ENCODE data around the gene SNRPD1.
"Not testable (repeated sequence)": the region's sequence is repeated elsewhere in the genome, so short reads cannot be mapped to it uniquely, and the experiment has no call there.

SNRPD1 gene

DNA sequence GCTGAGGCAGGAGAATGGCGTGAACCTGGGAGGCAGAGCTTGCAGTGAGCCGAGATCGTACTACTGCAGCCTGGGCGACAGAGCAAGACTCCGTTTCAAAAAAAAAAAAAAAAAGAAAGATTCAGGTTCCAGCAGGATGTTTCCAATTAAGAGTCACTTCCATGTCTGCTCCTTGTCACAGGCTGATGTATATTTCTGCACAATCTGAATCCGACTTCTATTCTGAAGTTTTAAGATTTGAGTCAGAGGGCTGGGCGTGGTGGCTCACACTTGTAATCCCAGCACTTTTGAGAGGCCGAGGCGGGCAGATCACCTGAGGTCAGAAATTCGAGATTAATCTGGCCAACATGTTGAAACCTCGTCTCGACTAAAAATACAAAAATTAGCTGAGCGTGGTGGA lies 24.7 kb downstream of the SNRPD1 start:
- DNase-seq (ENCODE audit: low read depth in 2 of 3, low spot score in 2 of 3), result no peak

DNA sequence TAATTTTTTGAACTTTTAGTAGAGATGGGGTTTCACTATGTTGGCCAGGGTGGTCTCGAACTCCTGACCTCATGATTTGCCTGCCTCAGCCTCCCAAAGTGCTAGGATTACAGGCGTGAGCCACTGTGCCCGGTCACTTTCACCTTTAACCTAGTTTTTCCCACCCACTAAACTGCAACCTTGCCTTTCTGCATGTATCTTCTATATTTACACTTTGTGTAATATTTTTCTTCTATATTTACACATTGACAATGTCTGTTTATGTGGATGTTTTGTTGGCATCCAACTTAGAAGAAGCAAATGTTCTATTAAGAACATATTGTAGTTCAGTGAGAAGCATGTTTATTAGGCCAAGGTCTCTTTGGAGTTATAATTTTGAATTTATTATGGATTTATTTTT lies 26.7 kb downstream of the SNRPD1 start:
- no peak for DNase-seq (ENCODE audit: low read depth in 2 of 3, low spot score in 2 of 3)

DNA sequence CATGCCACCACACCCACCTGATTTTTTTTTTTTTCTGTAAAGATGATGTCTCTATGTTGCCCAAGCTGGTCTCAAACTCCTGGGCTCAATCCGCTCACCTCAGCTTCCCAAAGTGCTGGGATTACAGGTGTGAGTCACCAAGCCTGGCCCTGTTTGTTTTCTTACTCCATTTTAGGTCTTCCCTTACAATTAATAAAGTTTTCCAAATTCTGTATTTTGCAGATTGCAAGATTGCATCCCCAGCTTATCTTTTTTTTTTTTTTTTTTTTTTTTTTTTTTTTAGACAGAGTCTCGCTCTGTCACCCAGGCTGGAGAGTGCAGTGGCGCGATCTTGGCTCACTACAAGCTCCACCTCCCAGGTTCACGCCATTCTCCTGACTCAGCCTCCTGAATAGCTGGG lies 28.3 kb downstream of the SNRPD1 start:
- DNase-seq (ENCODE audit: low read depth in 2 of 3, low spot score in 2 of 3), result not testable (repeated sequence)

DNA sequence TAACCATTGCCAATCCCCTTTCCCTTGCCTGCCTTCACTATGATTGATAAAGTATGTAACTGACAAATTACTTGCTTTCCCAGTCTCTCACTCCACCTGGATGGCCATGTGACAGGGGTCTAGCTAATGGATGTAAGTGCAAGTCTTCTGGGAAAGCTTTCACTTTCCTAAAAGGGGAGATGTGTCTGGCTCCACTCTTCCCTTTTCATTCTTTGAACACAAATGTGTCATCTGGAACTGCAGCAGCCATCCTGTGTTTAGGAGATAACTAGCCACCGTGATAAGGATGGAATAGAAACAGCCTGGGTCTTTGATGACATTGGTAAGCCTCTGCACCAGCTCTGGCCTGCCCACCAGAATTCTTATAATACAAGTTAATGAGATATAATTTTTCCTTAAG lies 38.2 kb downstream of the SNRPD1 start:
- no peak for DNase-seq (ENCODE audit: low read depth in 2 of 3, low spot score in 2 of 3)

DNA sequence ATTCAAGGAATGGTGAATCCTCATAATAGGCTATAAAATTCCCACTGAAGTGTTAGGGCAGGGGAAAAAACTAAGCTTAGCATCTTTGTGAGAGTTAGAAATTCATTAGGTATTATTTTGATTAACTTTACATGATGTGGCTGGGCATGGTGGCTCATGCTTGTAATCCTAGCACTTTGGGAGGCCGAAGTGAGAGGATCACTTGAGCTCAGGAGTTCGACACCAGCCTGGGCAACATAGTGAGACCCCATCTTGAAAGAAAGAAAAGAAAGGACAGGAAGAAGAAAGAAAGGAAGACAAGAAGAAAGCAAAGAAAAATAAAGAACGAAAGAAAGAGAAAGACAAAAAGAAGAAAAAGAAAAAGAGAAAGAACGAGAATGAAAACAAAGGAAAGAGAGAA lies 40.0 kb downstream of the SNRPD1 start:
- DNase-seq (ENCODE audit: low read depth in 2 of 3, low spot score in 2 of 3), result no peak

DNA sequence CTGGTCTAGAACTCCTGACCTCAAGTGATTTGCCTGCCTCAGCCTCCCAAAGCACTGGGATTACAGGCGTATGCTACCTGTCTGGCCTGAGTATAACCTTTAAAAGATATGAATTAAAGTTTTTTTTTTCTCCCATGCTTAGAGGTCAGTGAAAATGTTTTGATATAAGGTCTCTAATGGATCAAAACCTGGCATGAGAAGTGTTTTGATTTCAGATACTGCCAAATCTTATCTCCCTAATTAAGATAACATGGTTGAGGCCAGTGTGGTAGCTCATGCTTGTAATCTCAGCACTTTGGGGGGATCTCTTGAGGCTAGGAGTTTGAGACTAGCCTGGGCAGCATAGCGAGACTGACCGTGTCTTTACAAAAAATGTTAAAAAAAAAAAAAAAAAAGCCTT lies 41.2 kb downstream of the SNRPD1 start:
- DNase-seq (ENCODE audit: low read depth in 2 of 3, low spot score in 2 of 3), result no peak

DNA sequence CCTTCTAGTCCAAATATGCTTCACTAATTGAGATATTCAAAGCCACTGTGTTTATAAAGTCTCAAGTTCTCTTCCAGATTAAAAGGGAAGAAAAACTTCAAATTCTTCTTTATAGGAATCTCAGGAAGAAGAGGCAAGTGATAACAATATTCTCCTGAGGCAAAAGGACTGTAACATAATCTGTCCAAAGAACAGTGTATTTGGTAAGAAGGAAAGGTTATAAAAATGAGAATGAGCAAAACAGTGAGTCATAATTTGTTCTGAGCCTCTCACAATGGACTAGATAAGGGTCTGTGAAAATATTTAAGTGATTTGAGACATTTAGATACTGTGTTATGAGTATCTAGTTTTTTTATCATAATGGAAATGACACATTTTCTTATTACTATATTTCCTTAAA lies 44.3 kb downstream of the SNRPD1 start:
- no peak for DNase-seq (ENCODE audit: low read depth in 2 of 3, low spot score in 2 of 3)

DNA sequence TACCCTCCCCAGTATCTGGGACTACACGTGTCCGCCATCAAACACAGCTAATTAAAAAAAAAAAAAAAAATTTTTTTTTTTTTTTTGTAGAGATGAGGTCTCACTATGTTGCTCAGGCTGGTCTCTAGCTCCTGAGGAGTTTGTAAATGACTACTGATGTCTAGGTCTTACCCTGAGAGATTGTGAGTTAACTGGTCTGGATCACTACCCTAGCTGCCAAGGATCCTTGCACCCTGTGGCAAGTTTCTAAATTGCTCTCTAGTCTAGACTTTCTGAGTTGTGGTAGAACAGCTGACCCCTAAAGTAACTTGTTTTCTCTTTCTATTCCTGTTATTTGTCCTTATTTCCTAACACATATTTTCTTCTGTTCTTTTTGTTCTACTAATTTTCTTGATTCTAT lies 48.0 kb downstream of the SNRPD1 start:
- DNase-seq (ENCODE audit: low read depth in 2 of 3, low spot score in 2 of 3), result no peak

DNA sequence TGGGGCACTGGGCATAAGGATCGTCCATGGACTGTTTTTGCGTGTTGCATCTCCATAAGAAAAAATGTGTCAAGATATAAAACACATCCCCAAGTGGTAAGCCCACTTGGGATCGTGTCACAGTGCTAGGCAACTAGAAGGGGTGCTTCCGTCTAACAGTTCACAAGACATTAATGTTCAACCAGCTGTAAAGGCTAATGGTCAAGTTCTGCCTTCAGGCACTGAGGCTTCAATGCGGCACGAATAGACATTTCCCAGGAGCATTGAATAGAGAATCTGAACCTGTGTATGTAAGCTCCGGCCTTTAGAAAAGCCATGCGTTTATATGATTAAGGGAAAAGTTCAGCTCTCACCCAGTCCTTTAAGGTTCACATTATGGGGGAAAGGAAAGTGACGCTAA lies 50.5 kb downstream of the SNRPD1 start:
- DNase-seq (ENCODE audit: low read depth in 2 of 3, low spot score in 2 of 3), result no peak

DNA sequence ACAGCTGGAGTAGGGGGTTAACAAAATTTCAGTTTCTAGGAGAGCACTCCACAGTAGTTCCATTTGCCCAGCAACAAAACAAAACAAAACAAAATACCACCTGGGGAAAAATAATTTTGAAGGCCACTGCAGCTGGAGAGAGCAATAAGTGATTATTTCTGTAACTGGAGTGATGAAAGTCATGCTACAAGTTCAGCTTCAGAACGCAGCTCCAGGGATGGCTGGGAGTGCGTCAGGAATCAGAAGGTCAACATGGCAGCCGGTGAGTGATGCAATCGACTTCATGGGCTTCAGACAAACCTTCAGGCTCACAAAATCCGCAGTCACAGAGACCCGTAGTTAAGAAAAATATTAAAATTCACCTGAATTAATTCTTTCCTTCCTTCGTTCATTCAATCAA lies 51.5 kb downstream of the SNRPD1 start:
- DNase-seq (ENCODE audit: low read depth in 2 of 3, low spot score in 2 of 3), result no peak

DNA sequence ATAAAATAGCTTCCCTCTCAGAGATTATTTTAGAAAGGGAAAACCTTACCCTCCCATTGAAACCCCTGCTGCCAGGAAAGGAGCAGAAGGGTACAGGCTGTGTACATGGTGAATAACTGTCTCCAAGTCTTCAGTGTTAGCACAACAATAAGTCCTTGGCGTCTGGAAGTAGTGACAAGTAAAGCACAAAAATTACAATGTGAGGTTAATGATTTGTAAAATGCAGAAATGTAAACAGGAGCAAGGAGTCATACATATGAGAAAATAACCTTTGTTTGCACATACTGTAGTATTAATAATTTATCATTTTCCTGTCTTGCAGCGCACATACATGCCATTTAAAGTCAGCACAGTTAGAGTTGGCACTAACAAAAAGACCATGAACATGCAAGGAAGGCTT lies 52.0 kb downstream of the SNRPD1 start:
- DNase-seq (ENCODE audit: low read depth in 2 of 3, low spot score in 2 of 3), result no peak

DNA sequence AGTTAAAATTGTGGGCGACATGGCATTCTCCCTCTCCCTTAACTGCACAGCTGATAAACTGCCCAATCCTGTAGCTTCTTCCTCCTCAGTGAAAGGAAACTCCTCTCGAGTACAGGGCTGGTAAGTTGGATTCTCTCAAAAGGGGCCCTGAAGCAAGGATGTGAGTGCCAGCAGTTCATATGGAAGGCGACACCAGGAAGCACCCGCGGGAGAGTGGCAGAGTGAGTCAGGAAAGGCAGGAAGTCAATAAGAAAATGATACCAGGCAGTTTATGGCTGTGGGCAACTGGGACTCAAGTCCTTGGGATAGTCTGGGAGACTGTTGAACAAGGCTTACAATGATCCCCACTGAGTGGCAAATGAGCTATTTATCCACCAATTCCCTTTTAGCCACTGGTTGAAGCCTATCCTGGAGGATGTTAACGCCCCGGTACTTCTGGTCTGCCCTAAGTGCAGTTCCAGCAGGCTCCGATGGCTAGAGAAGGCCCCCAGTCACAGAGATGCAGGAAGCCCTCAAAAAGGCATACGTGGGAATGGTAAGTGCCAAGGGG lies 57.7 kb downstream of the SNRPD1 start:
- DNase-seq (ENCODE audit: low read depth in 2 of 3, low spot score in 2 of 3), result no peak

DNA sequence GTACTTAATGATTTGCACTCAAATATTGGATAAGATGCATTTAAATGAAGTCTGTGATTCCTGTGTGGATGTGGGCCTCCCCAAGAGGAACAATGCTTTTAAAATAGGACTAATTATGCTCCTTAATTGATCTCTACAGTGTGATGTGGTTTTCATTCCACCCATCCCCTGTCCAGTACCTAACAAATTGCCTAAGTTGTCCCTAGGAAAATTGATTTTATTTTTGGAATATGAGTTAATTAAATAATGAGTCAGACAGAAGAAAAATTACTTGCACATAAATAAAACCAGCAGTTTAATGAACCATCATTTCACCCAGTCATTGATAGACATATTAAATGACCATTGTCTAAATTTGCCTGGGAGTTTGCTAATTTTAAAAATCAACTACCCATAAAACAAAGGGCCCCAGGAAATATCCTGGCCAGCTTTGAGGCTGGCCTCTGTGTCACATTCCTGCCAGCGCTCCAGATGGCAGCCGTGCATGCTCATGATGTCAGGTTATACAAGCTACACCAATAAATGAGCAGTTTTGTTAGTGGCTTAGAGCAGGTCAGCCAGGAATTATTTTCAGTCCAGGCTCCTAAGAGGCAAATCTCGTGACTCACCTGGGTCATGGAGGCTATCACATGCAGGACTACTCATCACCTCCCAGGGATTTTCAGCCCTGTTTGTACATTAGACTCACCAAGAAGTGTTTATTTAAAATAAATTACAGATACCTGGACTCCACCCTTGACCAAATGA lies 60.6 kb downstream of the SNRPD1 start:
- DNase-seq (ENCODE audit: low read depth in 2 of 3, low spot score in 2 of 3), result no peak

DNA sequence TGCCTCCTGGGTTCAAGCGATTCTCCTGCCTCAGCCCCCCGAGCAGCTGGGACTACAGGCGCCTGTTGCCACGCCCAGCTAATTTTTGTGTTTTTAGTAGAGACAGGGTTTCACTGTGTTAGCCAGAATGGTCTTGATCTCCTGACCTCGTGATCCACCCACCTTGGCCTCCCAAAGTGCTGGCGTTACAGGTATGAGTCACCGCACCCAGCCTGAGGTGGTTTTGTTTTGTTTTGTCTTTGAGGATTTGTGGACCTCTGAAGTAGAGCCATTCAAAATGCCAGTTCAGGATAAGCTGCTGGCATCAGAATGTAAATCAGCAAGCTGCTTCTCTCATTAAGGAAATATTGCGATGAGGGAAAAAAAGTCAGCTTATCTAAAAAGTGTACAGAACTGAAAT lies 63.2 kb downstream of the SNRPD1 start:
- not testable (repeated sequence) for DNase-seq (ENCODE audit: low read depth in 2 of 3, low spot score in 2 of 3)

DNA sequence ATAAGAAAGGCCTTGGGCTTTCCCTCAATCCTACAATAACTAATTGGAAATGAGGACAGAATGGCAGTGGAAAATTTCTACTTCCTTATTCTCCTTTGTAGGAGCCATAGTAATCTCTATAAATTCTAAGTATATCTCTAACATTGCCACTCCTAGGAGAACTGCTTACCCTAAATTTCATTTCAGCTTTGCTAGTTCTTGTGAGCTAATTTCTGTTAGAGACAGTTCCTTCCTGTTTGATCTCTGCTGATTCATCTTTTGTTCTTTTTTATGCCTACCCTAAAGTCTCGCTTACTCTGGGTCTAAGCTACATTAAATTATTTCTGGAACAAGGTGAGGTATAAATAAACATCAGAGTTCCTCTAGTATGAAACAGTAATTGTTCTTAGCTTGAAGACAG lies 66.7 kb downstream of the SNRPD1 start:
- no peak for DNase-seq (ENCODE audit: low read depth in 2 of 3, low spot score in 2 of 3)

DNA sequence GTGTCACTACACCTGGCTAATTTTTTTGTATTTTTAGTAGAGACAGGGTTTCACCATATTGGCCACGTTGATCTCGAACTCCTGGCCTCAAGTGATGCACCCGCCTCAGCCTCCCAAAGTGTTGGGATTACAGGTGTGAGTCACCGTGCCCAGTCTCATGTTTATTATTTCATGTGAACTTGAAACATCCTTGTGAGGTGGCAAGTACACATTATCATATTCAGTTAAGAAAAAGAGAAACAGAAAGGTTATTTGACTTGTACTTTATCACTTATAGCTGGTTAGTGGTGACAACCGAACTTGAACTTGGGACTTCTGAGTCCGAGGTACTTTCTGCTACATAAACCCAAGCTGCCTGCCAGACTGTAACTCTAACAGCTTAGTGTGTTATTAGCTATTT lies 68.0 kb downstream of the SNRPD1 start:
- DNase-seq (ENCODE audit: low read depth in 2 of 3, low spot score in 2 of 3), result no peak

DNA sequence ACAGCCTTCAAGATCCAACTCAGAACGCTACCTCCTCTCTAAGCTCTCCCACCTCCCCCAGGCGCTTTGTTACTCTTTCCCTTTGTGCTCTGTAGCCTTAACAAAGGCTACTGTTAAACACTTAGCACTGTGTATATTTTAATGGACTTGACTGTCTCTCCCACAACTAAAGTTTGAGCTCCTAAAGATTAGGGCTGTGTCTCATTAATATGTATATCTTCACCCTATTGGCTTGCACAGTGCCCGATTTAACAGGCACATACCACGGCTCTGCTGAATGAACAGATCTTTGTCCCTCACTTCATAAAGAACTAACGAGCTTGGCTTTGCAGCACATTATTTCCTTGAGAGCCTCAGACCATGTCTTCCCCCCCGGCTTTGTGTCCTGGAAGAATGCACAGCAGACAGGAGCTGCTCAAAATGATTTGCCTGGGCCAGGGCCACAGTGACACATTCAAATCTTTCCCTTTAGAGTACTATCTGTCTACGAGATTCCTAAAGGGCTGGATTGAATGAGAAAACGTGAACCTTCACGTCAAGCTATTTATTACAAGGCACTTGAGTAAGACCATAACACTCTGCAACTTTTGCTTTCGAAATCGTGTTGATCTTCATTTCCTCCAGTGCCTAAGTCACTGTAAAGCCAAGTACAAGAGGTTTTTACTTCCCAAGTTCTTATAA lies 70.4 kb downstream of the SNRPD1 start:
- no peak for DNase-seq (ENCODE audit: low read depth in 2 of 3, low spot score in 2 of 3)
